ENCODE measurements around the gene CCDC85C.
"Not testable (repeated sequence)": the region's sequence is repeated elsewhere in the genome, so short reads cannot be mapped to it uniquely, and the experiment has no call there.

Gene CCDC85C

DNA sequence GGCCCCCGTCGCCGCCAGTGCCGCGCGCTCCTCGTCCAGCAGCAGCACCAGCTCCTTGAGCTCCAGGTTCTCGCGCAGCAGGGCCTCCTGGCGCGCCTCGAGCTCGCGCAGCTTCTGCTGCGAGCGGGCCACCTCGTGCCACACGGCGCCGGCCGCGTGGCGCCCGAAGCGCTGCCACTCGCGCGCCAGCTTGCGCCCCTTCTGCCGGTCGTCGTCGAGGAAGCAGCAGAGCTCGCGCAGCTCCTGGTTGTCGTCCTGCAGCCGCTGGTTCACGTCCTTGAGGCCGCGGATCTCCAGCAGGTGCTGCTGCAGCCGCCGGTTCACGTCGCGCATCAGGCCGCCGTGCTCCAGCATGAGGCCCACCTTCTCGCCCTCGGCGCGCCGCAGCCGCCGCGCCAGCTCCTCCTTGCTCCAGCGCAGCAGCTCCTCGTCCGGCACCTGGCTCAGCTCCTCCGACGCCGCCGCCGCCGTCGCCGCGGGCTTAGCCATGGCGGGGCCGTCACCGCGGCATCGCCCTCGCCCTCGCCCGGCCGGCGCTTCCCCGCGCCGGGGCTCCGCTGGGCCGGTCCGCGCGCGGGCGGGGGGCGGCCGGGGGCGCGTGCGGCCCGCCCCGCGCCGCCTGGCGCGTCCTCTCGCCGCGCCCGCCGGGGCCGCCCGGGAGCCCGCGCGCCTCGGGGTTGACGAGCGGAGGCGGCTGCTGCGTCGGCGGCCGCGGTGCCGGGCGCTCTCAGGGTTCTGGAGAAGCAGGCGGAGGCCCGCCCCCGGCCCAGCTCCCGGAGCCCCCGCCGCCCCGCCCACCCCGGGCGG lies at the start of gene CCDC85C:
TSS of gene CCDC85C (minus strand) at position 737 of the 807 bp plus-strand sequence. CDS start at position 489, 248 bp downstream.
- DNase-seq, result no peak

DNA sequence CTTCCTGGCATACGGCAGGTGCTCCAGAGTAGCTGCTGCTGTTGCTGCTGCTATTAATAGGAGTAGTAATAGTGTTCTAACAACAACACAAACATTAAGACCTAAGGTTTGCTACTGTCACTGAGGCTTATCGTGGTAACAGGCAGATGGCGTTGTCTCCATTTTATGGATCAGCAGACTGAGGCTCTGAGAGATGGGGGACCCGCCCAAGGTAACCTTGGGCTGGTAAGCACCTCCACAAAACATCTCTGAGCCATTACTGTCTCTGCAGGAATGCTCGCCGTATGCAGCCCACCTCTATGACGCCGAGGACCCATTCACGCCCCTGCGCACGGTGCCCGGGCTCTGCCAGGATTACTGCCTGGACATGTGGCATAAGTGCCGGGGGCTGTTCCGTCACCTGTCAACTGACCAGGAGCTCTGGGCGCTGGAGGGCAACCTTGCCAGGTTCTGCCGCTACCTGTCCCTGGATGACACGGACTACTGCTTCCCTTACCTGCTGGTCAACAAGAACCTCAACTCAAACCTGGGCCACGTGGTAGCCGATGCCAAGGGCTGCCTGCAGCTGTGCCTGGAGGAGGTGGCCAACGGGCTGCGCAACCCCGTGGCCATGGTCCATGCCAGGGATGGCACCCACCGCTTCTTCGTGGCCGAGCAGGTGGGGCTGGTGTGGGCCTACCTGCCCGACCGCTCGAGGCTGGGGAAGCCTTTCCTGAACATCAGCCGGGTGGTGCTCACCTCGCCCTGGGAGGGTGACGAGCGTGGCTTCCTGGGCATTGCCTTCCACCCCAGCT lies 48.1 kb upstream of the CCDC85C start:
- DNase-seq, result no peak

DNA sequence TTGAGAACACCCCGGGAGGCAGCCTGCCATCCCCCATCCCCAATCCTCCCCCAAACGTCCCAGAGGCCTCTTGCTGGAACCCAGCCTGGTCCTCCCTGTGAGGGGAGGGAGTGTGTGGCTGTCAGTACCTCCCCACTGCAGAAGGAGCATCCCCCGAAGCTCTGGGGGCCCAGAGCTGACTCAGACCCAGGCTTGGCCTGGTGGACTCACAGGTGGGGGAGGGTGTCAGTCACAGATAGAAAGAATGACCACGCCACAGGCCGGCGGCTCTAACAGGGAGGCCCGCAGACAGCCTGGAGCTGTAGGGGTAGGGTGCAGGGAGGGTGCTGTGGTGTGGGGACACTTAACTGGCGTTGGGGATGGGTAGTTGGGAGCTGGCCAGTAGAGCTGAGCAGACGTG lies 46.2 kb upstream of the CCDC85C start:
- peak; percentile 20 for DNase-seq

DNA sequence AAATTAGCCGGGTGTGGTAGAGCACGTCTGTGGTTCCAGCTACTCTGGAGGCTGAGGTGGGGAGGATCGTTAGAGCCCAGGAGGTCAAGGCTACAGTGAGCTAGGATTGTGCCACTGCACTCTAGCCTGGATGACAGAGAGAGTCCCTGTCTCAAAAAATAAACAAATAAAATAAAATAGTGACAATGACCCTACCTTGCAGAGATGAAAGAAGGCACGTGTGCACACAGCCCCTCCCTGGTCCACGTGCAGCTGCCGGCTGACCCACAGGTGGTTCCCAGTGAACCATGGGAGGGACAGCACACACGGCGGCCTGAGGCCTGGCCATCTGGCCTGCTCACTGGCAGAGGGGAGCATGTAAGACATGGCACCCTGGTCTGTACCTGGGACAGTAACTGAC lies 45.6 kb upstream of the CCDC85C start:
- DNase-seq, result no peak

DNA sequence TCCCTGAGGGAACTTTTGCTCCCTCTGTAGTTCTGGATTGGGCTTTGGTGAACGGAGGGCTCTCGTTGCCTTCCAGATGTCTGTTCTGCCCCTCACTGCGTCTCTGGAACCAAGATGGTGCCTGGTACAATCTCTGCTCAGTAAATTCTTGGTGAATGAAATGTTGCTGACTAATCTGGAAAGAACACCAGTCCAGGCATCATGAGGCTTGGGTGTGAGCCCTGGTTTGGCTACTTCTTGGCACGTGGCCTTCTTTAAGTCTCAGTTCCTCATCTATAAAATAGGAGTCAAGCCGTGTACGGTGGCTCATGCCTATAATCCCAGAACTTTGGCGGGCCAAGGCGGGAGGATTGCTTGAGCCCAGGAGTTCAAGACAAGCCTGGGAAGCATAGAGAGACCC lies 45.2 kb upstream of the CCDC85C start:
- peak; percentile 64 for DNase-seq

DNA sequence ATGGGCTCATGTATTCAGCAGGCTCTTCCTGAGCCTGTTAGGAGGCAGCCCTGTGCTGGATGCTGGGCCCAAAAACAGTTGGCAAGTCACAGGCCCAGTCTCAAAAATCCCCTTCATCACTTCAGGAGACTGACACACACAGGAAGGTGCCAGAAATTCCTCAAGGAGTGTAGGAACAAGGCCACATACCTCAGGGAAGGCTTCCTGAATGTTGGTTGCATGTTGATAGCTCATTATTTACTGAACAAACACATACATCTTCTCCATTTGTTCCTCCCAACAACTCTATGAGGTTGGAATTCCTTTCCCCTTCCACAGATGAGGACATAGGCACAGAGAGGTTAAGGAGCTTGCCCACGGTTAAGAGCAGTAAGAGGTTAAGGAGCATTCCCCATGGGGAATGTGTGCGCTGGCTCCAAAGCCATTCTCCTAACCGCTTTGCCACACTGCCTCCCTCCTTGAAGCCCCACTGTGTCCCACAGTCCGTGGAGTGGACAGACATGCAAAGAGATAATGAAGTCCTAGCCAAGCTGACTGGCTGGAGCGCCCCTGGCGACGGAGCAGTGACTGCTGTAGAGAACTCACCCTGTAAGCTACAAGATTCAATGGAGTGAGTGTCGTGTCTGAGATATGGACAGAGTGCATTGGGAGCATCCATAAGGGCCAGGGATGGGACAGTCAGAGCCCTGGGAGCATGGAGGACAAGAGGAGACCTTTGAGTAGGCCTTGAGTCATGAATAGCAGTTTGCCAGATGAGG lies 44.2 kb upstream of the CCDC85C start:
- no peak for DNase-seq

DNA sequence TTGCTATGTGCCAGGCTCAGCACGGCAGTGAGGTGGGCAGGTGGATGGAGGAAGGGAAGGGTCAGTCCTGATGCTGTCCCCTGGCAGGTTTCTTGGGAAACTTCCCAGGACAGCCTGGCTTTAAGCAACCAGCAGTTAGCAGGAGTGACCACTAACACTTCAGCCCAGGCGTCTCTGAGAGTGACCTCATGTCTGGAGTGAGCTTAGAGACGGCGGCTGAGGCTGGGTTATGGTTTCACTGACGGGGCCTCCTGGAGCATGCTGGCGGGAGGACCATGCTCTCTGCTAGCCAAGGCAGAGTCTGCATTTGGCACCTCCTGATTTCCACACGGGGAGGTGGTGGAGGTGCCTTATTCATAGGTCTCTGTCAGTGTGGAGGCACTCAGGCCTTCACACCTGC lies 43.4 kb upstream of the CCDC85C start:
- peak; percentile 41 for DNase-seq

DNA sequence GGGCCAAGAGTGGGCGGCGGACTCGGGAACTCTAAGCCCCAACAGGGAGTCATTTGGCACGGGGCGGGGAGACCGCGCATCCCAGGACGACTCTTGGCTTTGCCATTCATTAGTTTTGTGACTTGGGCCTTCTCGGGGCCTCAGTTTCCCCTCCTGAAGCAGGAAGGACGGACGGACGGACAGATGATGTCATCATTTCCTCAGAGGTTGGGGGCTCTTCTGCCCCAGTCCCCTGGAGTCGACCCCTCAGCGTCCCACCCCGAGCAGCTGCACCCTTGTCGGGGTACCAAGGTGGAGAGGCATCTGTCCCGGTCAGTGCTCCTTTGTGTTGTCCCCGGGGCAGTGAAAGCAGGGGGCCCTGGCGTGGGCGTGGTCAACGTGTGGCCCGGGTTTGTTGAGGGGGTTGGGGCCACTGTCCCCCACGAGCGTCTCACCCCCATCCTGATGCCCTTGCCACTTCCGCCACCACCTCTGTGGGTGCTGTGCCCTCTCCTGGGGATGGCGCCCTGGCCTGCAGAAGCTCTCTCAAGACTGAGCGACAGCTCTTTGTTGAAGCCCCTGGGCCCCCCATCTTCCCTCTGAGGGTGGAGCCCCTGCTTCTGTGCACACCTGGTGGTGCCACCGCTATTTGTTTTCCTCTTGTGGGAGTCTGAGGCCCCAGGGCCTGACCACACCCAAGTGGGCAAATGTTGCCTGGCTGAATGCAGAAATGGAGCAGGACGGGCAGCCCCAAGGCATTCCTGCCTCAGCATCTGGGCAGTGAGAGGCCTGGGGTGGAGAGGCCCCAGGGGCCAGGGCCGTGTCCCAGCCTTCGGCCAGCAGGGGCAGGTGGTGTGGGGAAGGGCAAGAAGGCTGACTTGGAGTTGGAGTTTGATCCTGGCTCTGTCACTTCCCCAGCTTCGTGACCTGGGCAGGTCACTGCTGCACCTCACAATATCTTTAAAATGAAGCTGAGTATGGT lies 41.8 kb upstream of the CCDC85C start:
- no peak for DNase-seq

DNA sequence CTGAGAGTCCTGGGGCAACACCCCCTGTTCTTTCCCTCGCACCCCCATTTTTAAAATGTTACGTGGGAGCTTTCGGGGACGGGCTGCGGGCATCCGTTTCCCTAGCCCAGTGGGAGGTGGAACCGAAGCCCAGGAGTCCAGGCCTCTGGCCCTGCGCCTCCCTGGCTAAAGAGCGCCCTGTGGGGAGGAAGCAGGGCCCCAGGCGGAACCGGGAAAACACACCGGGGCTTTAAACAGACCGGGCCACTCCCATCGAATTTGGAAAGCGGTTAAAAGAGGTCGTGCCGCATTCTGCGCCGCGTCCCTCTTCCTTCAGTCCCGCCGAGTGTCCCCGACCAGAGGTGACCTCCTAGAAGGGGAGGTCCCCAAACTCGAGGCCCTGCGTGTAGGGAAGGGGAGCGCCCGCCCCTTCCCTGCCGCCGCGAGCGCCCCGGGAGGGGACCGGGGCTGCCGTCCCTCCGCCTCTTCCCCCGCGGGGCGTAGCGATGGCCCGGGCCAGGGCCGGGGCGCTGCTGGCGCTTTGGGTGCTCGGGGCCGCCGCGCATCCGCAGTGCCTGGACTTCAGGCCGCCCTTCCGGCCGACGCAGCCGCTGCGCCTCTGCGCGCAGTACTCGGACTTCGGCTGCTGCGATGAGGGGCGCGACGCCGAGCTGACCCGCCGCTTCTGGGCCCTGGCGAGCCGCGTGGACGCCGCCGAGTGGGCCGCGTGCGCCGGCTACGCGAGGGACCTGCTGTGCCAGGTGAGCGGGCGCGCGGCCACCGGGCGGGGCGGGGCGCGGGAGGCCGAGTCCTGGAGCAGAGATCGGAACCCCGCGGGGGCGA lies 40.9 kb upstream of the CCDC85C start, which contains the start of gene HHIPL1:
TSS of gene HHIPL1 (plus strand) at position 407 of the 822 bp plus-strand sequence. CDS start at position 486, 79 bp downstream.
- DNase-seq, result no peak

DNA sequence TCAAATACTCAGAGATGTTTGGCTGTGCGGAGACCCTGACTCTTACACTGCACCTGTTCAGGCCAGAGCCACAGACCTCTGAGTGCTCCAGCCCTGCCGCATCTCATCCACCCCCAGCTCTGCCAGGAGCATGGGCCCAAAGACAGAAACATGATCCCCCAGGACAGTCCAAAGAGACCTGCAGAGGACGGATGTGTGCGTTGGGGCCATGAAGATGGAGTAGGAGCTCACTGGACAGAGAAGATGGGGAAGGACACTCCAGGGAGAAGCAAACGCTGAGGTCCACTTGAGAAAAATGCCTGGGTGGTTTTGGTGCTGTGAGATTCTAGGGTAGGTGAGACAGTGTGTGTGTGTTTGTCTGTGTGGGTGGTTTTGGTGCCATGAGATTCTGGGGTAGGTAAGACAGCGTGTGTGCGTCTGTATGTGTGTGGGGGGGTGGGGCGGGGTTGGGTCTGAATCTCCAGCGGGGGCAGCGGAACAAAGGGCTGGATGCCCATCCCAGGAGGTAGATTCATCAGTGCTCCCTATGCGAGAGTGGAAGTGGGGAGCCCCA lies 40.1 kb upstream of the CCDC85C start:
- no peak for DNase-seq

DNA sequence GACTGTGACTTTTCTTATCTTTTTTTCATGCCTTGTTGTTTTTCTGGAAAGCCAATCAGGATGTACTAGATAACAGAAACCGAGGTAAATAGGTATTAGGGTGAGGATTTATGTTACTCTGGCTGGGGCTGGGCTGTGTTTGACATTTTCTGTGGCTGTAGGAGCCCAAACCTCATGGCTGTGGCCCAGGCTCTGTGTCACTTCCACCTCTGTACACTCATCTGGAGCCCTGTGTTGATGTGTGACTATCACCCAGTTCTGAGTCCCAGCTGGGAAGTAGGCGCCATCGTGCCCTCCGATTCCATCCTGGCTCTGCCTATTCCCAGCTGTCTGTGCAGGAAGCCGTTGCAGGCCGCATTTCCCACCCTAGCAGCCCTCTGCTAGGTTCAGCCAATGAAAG lies 39.3 kb upstream of the CCDC85C start:
- DNase-seq, result no peak

DNA sequence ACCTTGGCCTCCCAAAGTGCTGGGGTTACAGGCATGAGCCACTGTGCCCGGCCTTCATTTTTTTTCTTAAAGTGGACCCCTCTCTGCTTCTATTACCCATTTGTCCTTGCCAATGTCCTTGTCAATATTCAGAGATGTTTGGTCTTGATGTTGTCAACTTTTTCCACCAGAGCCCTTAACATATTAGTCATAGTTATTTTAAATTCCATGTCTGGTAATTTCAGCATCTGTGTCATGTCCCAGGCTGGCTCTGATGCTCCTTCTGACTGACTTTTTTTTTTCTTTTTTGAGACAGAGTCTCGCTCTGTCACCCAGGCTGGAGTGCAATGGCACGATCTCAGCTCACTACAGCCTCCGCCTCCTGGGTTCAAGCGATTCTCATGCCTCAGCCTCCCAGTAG lies 38.8 kb upstream of the CCDC85C start:
- not testable (repeated sequence) for DNase-seq

DNA sequence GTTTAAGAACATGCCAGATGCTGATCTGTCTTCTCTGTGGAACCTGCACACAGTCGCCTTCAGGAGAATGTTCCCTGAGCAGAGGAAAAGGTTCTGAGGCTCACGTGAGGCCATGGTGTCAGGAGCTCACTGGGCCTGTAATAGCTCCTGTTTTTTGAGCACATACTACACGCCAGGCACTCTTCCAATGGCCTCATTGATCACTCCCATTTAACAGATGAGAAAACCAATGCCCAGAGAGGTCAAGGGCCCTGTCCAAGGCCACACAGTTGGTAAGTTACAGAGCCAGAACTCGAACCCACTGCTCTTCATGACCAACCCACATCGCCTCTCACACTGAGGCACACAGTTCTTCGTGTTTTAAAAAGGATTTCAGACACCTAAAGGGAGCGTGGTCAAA lies 33.6 kb upstream of the CCDC85C start:
- no peak for DNase-seq

DNA sequence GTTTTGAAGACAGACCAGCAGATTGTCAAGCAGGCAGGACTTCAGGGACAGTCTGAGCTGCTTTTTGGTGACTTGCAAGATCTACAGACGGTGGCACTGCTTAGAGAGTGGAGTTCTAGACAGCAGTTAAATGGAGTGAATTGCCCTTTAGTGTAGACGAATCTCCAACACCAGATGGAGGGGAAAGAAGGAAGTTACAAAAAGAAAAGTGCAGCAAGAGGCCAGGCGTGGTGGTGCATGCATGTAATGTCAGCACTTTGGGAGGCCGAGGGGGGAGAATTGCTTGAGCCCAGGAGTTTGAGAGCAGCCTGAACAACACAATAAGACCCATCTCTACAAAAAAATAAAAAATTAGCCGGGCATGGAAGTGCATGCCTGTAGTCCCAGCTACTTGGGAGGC lies 32.5 kb upstream of the CCDC85C start:
- DNase-seq, result no peak

DNA sequence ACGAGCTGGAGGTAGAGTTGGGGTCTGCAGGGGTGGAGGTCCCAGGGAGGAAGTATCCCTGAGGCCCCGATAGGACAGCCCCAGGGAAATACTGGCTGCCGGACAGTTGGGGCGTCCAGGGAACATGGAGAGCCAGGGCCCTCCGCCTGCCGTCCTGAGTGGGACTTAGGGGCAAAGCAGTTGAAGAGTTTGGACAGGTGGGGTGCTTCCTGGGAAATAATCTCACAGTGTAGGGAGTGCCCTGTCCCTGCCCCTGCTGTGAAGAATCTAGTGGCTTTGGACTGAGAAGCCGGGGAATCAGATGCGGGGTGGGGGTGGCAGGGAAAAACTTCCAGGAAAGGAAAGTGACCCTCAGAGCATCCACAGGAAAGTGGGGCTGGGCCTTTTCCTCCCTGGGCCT lies 31.1 kb upstream of the CCDC85C start:
- no peak for DNase-seq

DNA sequence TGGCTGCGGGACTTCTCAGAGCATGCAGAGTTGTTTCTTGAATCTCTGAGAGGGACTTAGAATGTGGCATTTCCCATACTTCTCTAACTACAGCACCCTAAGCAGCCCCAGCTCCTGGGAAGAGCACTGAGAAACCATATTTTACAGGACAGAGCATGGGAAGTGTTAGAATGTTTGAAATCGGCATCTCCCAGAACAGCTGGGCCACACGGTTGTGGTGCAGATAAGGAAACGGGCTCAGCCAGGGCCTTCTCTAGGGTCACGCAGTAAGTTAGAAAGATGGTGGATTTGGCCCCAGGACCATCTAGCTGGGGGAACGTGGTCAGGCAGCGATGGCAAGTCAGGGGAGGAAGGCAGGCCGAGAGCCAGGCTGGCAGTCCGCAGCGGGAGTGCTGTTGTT lies 30.4 kb upstream of the CCDC85C start:
- DNase-seq, result no peak

DNA sequence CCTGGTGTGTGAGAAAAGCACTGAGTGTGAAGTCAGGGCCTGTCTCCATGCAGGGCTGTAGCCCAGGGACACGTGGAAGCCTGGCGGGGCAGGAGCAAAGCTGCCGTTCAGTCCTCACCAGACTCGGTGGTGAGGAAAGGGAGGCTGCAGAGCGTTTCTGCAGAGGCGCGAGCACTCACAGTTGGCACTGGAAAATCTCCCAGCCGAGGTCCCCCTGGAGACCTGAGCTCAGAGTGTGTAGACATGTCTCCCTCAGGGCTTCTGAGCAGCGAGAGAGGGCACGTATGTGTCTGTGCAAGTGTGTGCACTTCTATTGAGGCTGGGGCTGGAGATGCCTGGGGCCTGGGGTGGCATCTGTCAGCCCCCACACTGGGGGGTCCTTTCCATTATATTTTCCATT lies 29.9 kb upstream of the CCDC85C start:
- no peak for DNase-seq

DNA sequence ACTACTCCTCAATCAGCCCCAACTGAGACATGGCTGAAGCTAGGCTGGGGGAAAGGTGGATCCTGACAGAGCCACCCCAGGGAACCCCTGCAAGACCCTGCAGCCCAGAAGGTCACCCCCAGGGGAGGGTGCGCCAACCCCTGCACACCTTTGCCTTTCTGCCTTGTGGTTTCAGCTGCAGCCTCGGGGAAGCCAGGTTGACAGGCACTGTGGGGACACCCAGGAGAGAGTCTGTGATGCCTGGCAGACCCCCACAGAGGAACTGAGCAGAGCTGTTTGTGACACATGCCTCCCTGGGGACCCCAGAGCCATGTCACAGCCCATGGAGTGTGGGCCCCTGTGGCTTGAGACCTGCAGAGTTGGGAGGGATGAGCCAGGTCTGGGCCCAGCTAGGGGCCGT lies 29.1 kb upstream of the CCDC85C start:
- no peak for DNase-seq

DNA sequence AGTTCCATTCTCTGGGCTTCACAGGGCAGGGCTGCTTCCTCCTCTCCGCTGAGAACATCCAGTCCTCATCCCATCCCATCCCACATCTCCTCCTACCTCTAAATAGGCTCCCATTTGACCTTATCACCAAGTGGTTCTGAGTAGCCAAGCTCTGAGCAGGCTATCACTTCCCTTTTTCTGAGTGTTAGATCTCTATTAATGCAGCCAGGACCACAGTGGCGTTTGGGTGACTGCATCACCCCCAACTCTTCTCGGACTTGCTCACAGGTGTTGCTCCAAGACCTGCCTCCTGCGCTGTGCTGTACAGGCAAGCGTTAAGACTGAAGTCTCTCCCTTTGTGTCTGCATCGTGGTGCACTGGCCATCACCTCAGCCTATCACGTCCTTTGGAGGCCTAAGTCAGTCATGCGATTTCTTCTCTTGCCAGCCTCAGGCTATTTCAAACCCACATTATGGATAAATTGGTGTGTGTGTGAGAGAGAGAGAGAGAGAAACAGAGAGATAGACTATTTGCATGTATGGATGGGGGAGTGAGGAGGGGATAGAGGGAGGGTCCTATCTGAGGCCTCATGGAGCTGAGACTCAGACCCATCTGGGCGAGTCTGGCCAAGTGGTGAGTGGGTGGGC lies 28.5 kb upstream of the CCDC85C start:
- DNase-seq, result no peak

DNA sequence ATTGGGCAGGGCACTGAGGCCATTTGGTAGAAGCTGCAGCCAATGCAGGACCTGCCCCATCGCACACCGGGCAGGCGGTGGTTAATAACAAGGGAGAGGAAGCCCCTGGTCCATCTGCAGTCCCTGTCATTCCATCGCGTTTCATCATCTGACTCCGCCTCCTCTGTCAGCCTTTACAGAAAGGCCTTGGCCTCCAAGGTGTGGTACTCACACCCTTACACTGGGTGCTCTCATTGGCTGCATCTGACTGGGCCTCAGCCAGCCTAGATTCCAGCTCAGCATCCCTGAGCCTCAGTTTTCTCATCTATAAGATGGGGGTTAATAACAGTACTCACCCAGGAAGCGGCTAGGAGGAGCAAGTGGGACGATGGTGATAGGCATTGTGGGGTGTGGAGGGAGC lies 26.2 kb upstream of the CCDC85C start:
- DNase-seq, result no peak
